Stimulated activated naive B cell treated with anti-CD40 and anti-IgM and Interleukin-4, amounts not matched to agents 10 μg/mL and 1 μg/mL and 100 μg/mL, for 72 hours (primary cell): ENCODE data around the gene XRCC3.

Experiments
- ATAC-seq, 2 donors: fragments of 150-1000 bp; cut with Tn5 transposase; replicated peaks; 2 replicates each; pipeline ENCODE4 v1.10.0; 2021; ENCODE audit warnings: moderate library complexity in 1 of 2
- DNase-seq: peaks from one replicate; pipeline ENCODE4 v3.0.0; 2021
- H3K27ac Mint-ChIP-seq: one replicate; pipeline ENCODE4 v1.8.0; 2022; ENCODE audit warnings: mild to moderate bottlenecking, mixed read lengths
- H3K27me3 Mint-ChIP-seq, 2 donors: one replicate each; pipeline ENCODE4 v1.8.0; 2022; ENCODE audit warnings: mixed read lengths in 2 of 2
- H3K36me3 Mint-ChIP-seq, 2 donors: one replicate each; pipeline ENCODE4 v1.8.0; 2022; ENCODE audit warnings: mixed read lengths in 2 of 2, mild to moderate bottlenecking in 1 of 2
- H3K4me1 Mint-ChIP-seq, 2 donors: one replicate each; pipeline ENCODE4 v1.8.0; 2022; ENCODE audit warnings: mixed read lengths in 2 of 2, mild to moderate bottlenecking in 1 of 2
- H3K4me3 Mint-ChIP-seq, 2 donors: one replicate each; pipeline ENCODE4 v1.8.0; 2022; ENCODE audit warnings: mild to moderate bottlenecking in 2 of 2, mixed read lengths in 2 of 2, moderate library complexity in 1 of 2
- H3K9me3 Mint-ChIP-seq, 2 donors: one replicate each; pipeline ENCODE4 v1.8.0; 2022; ENCODE audit warnings: mixed read lengths in 2 of 2, mild to moderate bottlenecking in 1 of 2

Gene XRCC3

DNA sequence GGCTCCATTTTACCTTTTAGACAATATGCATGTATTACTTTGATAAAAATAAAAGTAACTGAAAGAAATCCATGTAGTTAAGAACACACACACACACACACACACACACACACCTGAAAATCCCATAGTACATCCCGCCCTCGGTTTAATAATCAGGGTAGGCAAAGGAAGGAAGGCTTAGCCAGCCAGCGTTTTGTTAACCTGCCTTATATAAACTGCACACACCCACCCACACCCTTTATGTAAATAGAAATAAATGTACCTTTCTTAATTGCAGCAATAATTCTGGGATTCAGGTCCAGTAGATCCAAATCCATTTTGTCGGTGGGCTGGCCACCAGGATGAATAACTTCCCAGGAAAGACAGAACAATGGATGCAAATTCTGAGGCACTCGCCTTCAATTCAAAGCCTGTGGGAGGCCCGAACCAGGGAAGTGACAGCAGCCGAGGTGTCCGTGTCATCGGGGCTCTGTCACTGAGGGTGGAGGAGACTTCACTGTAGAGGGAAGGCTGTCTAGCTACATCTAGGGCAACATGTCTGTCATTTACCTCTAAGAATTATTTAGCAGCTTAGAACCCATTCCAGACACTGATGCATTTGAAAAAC lies 4.4 kb downstream of the XRCC3 start:
- Mint-ChIP-seq H3K9me3 (no peaks in the 10 kb centered on the region), H3K4me1 (peaks cover 21 to 41% of the 10 kb centered on the region in 2 donors), H3K27ac (no peak overlapping the region), H3K27me3 (no peaks in the 10 kb centered on the region), H3K4me3 (no peak overlapping the region), H3K36me3 (peaks cover 30 to 32% of the 10 kb centered on the region in 2 donors)
- DNase-seq: no peak
- no peak for ATAC-seq

DNA sequence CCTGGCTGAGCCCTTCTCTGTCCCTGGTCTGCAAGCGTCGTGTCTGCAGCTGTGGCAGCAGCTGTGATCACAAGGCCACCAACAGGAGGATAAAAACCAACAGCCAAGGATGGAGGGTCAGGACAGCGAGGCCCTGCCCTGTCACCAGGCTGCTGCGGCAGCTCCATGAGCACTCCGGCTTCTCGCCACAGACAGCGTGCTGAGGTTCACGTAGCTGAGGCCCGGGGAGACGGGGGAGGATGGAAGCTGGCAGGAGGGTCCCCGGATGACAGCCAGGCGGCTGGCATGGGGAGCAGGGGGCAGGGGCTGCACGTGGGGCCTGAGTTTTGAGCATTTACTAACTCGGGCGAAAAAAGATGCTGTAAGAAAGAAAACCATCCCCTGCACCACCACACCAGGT lies 5.4 kb downstream of the XRCC3 start:
- Mint-ChIP-seq H3K9me3 (no peaks in the 10 kb centered on the region), H3K27me3 (no peaks in the 10 kb centered on the region), H3K36me3 (peaks cover 30 to 34% of the 10 kb centered on the region in 2 donors), H3K27ac (peak overlapping the region; percentile 31), H3K4me3 (no peak overlapping the region), H3K4me1 (peaks cover 23 to 41% of the 10 kb centered on the region in 2 donors)
- ATAC-seq: no peak
- no peak for DNase-seq

DNA sequence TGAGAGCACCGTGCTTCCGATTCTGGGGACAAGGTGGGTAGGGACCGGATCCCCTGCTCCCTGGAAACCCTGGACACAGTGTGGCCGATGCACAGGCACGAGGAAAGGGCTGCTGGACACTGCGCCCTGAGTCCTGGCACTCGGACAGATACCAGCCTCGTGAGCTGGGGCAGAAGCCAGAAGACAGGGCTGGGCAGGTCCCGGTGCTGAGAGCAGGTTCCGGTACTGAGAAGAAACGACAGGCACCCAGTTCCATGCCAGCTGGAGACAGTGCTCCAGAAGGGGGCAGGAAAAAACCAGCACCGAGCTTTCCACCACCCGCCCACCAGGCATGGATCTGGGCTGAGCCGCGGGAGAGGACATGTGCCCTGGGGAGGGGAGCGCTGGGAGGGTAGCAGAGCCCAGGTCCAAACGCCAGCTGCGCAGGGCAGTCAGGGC lies 6.5 kb downstream of the XRCC3 start:
- H3K27ac Mint-ChIP-seq: peak overlapping the region; percentile 77
- H3K4me3 Mint-ChIP-seq: peak overlapping the region in 1 of 2 donors; percentile 13
- peaks cover 36 to 38% of the 10 kb centered on the region in 2 donors for H3K36me3 Mint-ChIP-seq

DNA sequence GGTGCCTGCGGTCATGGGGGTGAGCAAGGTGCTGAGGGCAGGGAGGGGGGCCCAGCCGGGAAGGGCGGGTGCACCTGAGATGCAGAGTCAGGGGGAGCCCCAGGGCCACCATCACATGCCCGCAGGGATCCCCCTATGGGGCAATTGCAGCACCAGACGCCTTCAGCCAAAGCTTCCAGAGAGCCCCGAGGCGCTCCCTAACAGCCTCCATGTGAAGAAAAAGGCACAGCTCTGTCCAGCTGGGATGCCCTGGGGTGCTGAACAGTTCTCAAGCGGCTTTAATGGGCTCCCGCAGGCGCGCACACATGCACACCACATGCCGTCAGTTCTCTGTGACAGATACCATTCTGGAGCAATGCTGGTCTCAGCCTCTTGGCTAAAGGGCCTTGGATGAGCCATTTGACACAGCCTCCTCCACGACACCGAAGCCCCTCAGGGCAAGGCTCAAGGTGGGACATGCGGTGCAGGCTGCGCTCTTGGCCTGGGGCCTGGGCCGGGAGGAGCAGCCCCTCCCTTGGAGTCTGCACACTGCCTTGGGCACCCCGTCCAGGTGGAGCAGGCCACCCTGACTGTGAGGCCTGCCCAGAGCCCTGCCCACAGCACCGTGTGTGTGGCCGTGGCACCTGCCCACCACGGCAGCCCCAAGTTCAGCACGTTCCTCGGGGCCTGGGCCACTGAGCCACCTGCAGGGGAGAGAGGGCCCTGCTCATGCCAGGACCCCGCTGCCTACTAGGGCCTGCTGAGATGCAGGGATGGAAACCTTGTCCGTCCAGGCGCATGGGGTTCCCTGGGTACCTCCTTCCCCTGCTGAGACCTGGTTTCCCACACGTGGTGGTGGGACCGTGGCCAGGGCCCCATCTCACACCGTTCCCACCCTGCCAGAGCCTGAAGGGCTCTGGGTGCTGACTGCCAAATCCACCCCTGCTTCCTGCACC lies 7.7 kb downstream of the XRCC3 start:
- no peaks in the 10 kb centered on the region for H3K27me3 Mint-ChIP-seq
- no peak for DNase-seq

More for the DNA sequence above, 6.5 kb downstream of the XRCC3 start:
- DNase-seq: no peak
- Mint-ChIP-seq H3K4me1 (peaks cover 22 to 39% of the 10 kb centered on the region in 2 donors), H3K27me3 (no peaks in the 10 kb centered on the region), H3K9me3 (no peaks in the 10 kb centered on the region)
- ATAC-seq: no peak

DNA sequence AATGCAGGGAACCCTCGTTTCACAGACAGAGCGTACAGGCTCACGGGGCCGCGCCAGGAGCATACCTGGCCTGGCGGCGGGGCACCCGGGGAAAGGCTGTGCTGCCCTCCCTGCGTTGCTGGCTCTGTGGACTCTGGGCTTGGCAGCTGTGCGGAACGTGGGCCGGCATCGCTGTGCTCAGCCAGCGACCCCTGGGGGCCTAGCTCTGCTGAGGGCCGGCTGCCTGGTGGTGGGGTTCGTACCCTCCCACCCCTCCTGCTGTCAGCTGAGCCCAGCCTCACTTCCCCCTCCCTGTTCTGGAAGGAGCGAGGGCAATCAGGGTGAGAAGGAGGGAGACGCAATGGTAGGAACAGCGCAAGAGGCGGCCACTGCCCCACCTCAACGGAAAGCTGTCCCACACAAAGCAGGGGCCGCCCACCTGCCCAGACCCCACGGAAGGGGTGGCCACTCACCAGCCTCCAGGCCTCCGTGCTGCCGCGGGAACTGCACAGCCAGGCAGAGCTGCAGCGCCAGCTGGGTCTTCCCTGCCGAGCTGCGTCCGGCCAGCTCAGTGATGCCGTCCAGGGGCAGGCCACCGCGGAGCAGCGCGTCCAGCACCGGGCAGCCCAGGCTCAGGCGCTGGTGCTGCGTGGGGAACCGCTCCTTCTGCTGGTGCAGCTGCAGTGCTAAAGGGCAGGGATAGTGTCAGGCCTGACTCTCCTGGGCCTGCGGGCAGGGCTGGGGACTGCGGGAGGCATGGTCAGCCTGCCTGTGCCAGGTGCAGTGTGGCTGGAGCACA lies 8.5 kb downstream of the XRCC3 start:
- H3K4me1 Mint-ChIP-seq: peaks cover 24 to 35% of the 10 kb centered on the region in 2 donors
- H3K4me3 Mint-ChIP-seq: no peak overlapping the region
- H3K36me3 Mint-ChIP-seq: peaks cover 44 to 48% of the 10 kb centered on the region in 2 donors
- no peaks in the 10 kb centered on the region for H3K9me3 Mint-ChIP-seq
- H3K27ac Mint-ChIP-seq: no peak overlapping the region
- ATAC-seq (no peak), DNase-seq (no peak)
- H3K27me3 Mint-ChIP-seq: no peaks in the 10 kb centered on the region

More for the DNA sequence above, 7.7 kb downstream of the XRCC3 start:
- Mint-ChIP-seq H3K36me3 (peaks cover 38 to 43% of the 10 kb centered on the region in 2 donors), H3K4me3 (peak overlapping the region in 1 of 2 donors; percentile 13), H3K27ac (peak overlapping the region; percentile 82), H3K4me1 (peaks cover 20 to 36% of the 10 kb centered on the region in 2 donors), H3K9me3 (no peaks in the 10 kb centered on the region)
- ATAC-seq: no peak

DNA sequence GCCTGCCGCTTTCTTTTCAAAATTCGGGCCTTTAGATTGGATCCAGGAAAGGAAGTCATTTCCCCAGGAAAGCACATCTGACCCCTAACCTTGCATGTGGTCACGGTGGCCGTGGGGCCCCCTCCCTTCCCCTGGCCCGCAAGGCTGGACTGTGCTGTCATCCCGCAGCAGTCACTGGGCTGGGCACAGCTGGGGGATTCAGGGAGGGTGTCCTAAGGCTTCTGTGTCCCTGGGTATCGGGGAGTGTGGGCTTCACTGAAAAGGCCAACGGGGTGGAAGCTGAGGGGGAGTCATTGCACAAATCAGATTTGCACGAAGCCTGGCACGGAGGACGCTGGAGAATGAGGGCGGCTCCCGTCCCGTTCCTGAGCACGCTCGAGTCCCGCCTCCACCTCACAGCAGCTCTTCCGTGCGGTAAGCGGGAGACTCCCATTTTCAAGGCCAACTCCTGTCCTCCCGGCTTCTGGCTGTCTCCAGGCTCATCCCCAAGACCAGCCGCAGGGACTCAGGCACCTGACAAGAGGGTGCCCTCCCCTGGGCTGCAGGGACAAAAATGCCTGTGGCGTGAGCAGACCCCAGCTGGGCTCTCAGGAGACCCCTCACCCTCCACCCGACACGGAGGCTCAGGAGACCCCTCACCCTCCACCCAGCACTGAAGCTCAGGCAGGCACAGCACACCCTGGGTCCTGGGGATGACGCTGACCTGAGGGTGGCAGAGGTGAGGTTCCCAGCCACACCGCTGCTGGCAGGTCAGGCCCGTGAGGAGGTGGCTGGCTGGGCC lies 9.6 kb downstream of the XRCC3 start:
- Mint-ChIP-seq H3K4me1 (peaks cover 26 to 35% of the 10 kb centered on the region in 2 donors), H3K36me3 (peaks cover 46 to 47% of the 10 kb centered on the region in 2 donors), H3K9me3 (no peaks in the 10 kb centered on the region), H3K27me3 (no peaks in the 10 kb centered on the region), H3K27ac (peak overlapping the region; percentile 47), H3K4me3 (no peak overlapping the region)
- ATAC-seq: no peak
- no peak for DNase-seq

DNA sequence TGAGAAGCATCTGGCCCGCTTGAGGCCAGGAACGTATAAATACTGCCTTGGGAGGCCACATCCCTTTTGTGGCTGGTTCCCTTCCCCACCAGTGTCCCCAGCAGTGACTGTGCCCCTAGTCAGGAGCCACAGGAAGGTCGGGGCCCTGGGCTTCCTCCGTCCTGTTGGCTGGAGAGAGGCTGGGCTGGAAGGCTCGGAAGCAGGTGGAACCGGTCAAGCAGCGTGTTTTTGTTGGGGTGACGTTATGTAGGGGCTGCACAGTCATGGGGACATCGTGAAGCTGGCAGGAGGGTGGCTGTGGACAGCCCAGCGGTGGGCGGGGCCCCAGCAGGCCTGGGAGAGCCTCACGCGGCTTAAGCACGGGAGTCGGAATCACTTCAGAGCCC lies 10.1 kb downstream of the XRCC3 start:
- no peak overlapping the region for H3K4me3 Mint-ChIP-seq
- peaks cover 27 to 41% of the 10 kb centered on the region in 2 donors for H3K4me1 Mint-ChIP-seq
- H3K9me3 Mint-ChIP-seq: no peaks in the 10 kb centered on the region
- peaks cover 46 to 51% of the 10 kb centered on the region in 2 donors for H3K36me3 Mint-ChIP-seq
- no peaks in the 10 kb centered on the region for H3K27me3 Mint-ChIP-seq
- DNase-seq: no peak
- H3K27ac Mint-ChIP-seq: peak overlapping the region; percentile 93
- ATAC-seq: no peak

DNA sequence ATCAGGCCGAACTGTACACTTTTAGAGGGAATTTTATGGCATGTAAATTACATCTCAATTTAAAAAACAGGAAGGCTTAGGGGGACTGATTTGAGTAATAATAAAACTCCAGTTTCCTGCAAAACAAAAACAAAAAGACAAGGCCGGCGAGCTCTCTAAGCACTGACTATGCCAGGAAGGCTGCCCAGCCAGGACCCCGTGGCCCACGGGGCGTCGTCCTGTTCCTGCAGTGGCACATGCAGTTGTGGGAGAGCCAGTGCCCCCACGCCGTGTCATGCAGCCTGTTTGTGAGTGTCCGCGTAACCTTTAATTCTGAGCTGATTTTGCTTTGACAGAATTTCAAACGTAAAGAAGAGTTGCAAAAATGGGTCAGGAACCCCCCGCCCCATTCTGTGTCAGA lies 10.5 kb downstream of the XRCC3 start:
- no peaks in the 10 kb centered on the region for H3K9me3 Mint-ChIP-seq
- no peaks in the 10 kb centered on the region for H3K27me3 Mint-ChIP-seq
- peaks cover 30 to 45% of the 10 kb centered on the region in 2 donors for H3K4me1 Mint-ChIP-seq
- H3K36me3 Mint-ChIP-seq: peaks cover 49 to 54% of the 10 kb centered on the region in 2 donors
- DNase-seq: no peak
- H3K4me3 Mint-ChIP-seq: no peak overlapping the region
- H3K27ac Mint-ChIP-seq: peak overlapping the region; percentile 93
- no peak for ATAC-seq

DNA sequence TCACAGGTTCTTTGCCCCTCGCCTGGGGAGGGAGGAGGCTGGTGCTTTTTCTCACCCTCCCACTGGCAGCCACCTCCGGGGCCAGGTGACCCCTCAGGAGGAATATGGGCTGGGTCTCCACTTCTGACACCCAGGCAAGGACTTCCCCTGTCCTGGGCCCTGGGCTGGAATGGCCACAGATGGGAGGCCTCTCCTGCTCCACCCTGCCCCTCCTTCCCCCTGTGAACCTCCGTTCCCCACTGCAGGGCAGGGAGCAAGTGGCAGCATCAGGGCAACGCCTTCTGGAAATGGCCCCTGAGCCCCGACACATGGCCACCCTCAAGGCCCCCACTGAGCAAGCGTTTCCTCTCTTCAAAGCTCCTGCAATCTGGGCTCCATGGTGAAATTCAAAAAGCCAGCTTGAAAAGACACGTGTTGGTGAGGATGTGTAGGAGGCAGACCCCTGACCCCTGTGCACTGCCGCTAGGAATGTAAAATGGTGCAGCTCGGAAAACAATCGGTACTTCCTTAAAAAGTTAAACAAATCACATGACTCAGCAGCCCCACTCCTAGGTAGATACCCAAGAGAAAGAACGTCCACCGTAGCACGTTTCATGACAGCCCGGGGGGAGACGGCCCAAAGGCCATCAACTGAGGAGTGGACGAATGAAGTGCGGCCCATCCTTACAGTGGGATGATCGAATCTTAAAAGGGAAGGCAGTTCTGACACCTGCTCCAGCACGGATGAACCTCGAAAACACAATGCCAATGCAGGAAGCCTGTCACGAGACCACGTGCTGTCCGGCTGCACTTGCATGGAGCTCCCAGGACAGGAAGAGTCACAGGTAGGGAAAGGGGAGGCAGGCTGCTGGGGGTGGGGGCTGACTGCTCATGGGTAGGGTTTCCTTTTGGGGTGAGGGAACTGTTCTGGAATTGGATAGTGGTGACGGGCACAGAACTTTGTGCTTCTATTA lies 11.5 kb downstream of the XRCC3 start:
- ATAC-seq: no peak
- Mint-ChIP-seq H3K27ac (peak overlapping the region; percentile 63), H3K36me3 (peaks cover 42 to 48% of the 10 kb centered on the region in 2 donors), H3K4me1 (peaks cover 31 to 52% of the 10 kb centered on the region in 2 donors), H3K27me3 (no peaks in the 10 kb centered on the region), H3K4me3 (peak overlapping the region in 1 of 2 donors; percentile 10), H3K9me3 (no peaks in the 10 kb centered on the region)
- DNase-seq: no peak

DNA sequence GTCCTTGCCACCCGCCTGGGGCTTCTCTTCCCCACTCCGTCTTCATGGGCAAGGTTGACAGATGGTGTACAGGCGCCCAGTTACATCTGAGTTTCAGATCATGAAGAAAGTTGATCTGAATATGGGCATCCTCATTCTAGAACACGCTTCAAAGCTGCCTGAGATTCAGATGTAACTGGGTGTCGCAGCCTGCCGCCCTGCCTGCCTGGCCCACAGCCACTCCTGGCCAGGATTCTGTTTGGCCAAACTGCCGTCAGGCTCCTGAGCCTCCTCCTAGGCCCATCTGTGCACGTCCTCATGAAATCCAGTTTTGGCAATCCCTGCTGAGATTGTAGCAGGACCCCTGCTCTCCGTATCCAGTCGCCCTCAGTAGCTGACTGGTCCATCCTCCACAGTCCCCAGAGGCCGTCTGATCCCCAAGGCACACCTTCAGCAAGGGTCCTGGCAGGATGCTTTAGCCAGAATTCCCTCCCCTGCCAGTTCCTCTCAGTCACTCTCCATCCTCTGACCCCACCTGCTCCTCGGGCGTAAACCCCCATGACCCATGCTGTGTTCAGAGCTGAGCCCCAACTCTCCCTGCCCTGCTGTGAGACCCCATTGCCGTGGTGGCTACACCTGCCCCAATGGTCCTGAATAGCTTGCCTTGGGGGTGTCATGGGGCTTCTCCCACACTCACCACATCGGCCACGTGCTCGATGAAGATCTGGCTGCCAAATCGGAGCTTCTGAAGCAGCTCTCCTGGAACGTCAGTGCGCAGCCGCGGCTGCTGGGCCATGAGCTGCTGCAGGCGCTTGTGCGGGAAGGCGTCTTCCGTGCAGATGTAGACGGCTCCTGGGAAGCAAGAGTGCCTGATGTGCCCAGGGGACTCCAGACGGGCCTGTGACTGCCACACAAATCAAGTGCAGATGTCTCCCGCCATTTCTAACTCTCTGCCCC lies 12.5 kb downstream of the XRCC3 start:
- DNase-seq: no peak
- H3K9me3 Mint-ChIP-seq: no peaks in the 10 kb centered on the region
- no peaks in the 10 kb centered on the region for H3K27me3 Mint-ChIP-seq
- no peak for ATAC-seq
- no peak overlapping the region for H3K4me3 Mint-ChIP-seq
- peak overlapping the region; percentile 78 for H3K27ac Mint-ChIP-seq
- peaks cover 40 to 41% of the 10 kb centered on the region in 2 donors for H3K36me3 Mint-ChIP-seq
- H3K4me1 Mint-ChIP-seq: peaks cover 33 to 59% of the 10 kb centered on the region in 2 donors

DNA sequence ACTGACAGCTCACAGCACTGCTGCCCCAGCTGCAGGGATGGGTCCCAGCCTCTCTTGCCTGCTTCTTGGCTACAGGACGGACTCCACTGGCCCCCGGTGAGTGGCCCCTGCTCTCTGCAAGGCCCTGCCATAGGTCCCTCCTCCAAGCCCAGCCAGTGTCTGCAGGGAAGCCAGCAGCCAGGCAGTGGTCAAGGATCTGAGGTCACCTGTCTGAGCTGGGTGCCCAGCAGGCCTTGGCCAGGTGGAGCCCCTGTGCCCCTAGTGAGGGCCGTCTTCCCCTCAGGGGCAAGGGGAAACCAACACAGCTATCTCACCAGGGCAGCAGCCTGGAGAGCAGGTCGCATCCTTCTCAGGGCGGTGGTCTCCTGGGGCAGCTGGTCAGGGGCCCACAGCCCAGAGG lies 13.2 kb downstream of the XRCC3 start:
- H3K4me1 Mint-ChIP-seq: peaks cover 37 to 66% of the 10 kb centered on the region in 2 donors
- H3K4me3 Mint-ChIP-seq: peak overlapping the region in 1 of 2 donors; percentile 49
- no peaks in the 10 kb centered on the region for H3K27me3 Mint-ChIP-seq
- H3K9me3 Mint-ChIP-seq: no peaks in the 10 kb centered on the region
- ATAC-seq (peak; percentile 4 to 17), DNase-seq (no peak)
- peaks cover 42 to 44% of the 10 kb centered on the region in 2 donors for H3K36me3 Mint-ChIP-seq
- peak overlapping the region; percentile 56 for H3K27ac Mint-ChIP-seq
